ENCODE measurements around the gene IMPA2. TPM values are rescaled to one million over a fixed set of nuclear protein-coding genes. Genes with fewer than 3 reads are reported as not detected.

IMPA2 gene
- total and polyA plus RNA-seq, 10 of the 15 experiments (the other 5 are each of a cell fraction or from before 2014, with no cell fraction given) = 0.24 to 21.0 (median 11.4) TPM

- H3K36me3 ChIP-seq (ENCODE audit: control insufficient read depth in 2 of 2, insufficient read depth in 2 of 2, low read length in 1 of 2) = no peaks in the 10 kb centered on the region
- TF ChIP-seq, protein P1, sequence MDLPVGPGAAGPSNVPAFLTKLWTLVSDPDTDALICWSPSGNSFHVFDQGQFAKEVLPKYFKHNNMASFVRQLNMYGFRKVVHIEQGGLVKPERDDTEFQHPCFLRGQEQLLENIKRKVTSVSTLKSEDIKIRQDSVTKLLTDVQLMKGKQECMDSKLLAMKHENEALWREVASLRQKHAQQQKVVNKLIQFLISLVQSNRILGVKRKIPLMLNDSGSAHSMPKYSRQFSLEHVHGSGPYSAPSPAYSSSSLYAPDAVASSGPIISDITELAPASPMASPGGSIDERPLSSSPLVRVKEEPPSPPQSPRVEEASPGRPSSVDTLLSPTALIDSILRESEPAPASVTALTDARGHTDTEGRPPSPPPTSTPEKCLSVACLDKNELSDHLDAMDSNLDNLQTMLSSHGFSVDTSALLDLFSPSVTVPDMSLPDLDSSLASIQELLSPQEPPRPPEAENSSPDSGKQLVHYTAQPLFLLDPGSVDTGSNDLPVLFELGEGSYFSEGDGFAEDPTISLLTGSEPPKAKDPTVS (IDR thresholded peaks at IDR 0.05; ENCODE audit: low read depth, low read length) = no peak
- TF ChIP-seq GABPA (IDR thresholded peaks at IDR 0.05; ENCODE audit: low read depth) (no peak), CREB1 (IDR thresholded peaks at IDR 0.05; ENCODE audit: low read depth) (no peak), NFIC (IDR thresholded peaks at IDR 0.05; ENCODE audit: low read depth, low read length) (no peak), NR2C2 (IDR thresholded peaks at IDR 0.05; ENCODE audit: borderline replicate concordance, control insufficient read depth, insufficient read length, low read depth) (no peak), KAT2A (conservative IDR thresholded peaks at IDR 0.05; ENCODE audit: control insufficient read depth, low read depth, low read length) (no peak), TCF3 (IDR thresholded peaks at IDR 0.05; ENCODE audit: borderline replicate concordance, insufficient read depth, low read depth, low read length) (no peak), BCL11A (IDR thresholded peaks at IDR 0.05; ENCODE audit: low read depth, low read length) (no peak), ZSCAN29 (IDR thresholded peaks at IDR 0.05) (no peak), HDGF (IDR thresholded peaks at IDR 0.05) (no peak), CBX3 (IDR thresholded peaks at IDR 0.05; ENCODE audit: borderline replicate concordance, low read depth) (no peak), TCF7 (IDR thresholded peaks at IDR 0.05; ENCODE audit: borderline replicate concordance) (no peak), PML (IDR thresholded peaks at IDR 0.05; ENCODE audit: low read length) (no peak), RB1 (IDR thresholded peaks at IDR 0.05; ENCODE audit: borderline replicate concordance) (no peak), POLR2A (IDR thresholded peaks at IDR 0.05; ENCODE audit: low read depth, low read length) (no peak), BMI1 (IDR thresholded peaks at IDR 0.05; ENCODE audit: borderline replicate concordance) (no peak), EP300 (IDR thresholded peaks at IDR 0.05; ENCODE audit: borderline replicate concordance in 1 of 2, control insufficient read depth in 1 of 2, low read depth in 2 of 2, low read length in 2 of 2) (no peak)
- TF ChIP-seq, protein P2, sequence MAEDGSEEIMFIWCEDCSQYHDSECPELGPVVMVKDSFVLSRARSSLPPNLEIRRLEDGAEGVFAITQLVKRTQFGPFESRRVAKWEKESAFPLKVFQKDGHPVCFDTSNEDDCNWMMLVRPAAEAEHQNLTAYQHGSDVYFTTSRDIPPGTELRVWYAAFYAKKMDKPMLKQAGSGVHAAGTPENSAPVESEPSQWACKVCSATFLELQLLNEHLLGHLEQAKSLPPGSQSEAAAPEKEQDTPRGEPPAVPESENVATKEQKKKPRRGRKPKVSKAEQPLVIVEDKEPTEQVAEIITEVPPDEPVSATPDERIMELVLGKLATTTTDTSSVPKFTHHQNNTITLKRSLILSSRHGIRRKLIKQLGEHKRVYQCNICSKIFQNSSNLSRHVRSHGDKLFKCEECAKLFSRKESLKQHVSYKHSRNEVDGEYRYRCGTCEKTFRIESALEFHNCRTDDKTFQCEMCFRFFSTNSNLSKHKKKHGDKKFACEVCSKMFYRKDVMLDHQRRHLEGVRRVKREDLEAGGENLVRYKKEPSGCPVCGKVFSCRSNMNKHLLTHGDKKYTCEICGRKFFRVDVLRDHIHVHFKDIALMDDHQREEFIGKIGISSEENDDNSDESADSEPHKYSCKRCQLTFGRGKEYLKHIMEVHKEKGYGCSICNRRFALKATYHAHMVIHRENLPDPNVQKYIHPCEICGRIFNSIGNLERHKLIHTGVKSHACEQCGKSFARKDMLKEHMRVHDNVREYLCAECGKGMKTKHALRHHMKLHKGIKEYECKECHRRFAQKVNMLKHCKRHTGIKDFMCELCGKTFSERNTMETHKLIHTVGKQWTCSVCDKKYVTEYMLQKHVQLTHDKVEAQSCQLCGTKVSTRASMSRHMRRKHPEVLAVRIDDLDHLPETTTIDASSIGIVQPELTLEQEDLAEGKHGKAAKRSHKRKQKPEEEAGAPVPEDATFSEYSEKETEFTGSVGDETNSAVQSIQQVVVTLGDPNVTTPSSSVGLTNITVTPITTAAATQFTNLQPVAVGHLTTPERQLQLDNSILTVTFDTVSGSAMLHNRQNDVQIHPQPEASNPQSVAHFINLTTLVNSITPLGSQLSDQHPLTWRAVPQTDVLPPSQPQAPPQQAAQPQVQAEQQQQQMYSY (CRISPR knock-in tag; IDR thresholded peaks at IDR 0.05) = no peak
- TF ChIP-seq, protein P3, sequence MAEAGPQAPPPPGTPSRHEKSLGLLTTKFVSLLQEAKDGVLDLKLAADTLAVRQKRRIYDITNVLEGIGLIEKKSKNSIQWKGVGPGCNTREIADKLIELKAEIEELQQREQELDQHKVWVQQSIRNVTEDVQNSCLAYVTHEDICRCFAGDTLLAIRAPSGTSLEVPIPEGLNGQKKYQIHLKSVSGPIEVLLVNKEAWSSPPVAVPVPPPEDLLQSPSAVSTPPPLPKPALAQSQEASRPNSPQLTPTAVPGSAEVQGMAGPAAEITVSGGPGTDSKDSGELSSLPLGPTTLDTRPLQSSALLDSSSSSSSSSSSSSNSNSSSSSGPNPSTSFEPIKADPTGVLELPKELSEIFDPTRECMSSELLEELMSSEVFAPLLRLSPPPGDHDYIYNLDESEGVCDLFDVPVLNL (IDR thresholded peaks at IDR 0.05; ENCODE audit: low read depth, low read length) = no peak
- ChIA-PET RAD21 (ENCODE audit: unreplicated experiment) (no interaction called here), POLR2A (no interaction called here), SMC1A (ENCODE audit: uncharacterized antibody, unreplicated experiment) (no interaction called here), CTCF (no interaction called here)
- H3K9ac ChIP-seq (ENCODE audit: control insufficient read depth, insufficient read depth, low read length) = no peak overlapping the region
- H3K4me3 ChIP-seq = no peak overlapping the region
- H4K20me1 ChIP-seq (ENCODE audit: control insufficient read depth, insufficient read depth) = no peaks in the 10 kb centered on the region
- no peak for DNase-seq (ENCODE audit: low read depth, low spot score)
- H3K27me3 ChIP-seq (replicated peaks in 1 of 2; ENCODE audit: control insufficient read depth in 2 of 2, insufficient read depth in 2 of 2, low read length in 1 of 2) = no peaks in the 10 kb centered on the region
- no peaks in the 10 kb centered on the region for H3K79me2 ChIP-seq (ENCODE audit: control insufficient read depth, insufficient read depth, low read length)
- BruUV-seq (replicated peaks) = no TSS peak
- no peak overlapping the region for H3K4me2 ChIP-seq (ENCODE audit: control insufficient read depth, insufficient read depth)
- 100% methylated on average over 4 of the region's 5 CpGs for WGBS (ENCODE audit: insufficient coverage, insufficient replicate concordance, low lambda C conversion rate, missing lambda C conversion rate)
- no peak for ATAC-seq
- intact Hi-C loops (cut with micrococcal nuclease; ENCODE audit: unreplicated experiment) = no loop called here
- peaks cover 12% of the 10 kb centered on the region for H3K4me1 ChIP-seq (ENCODE audit: control insufficient read depth, insufficient read depth, low read length)
- no peak for FAIRE-seq
- H3K9me3 ChIP-seq (replicated peaks; ENCODE audit: control insufficient read depth, insufficient read depth, low read length) = no peaks in the 10 kb centered on the region
- in situ Hi-C loops (cut with MboI) = no loop called here
- no peak overlapping the region for H2AFZ ChIP-seq (ENCODE audit: control insufficient read depth, low read depth, low read length)
- H3K27ac ChIP-seq (ENCODE audit: control insufficient read depth, insufficient read depth) = no peak overlapping the region
These were observed 18.9 kb downstream of the IMPA2 start for GRCh38 chr18:12000072-12000659.

Data from GM12878 (cell line).